ENCODE measurements around the gene WARS2. TPM values are rescaled to one million over a fixed set of nuclear protein-coding genes. Genes with fewer than 3 reads are reported as not detected.

WARS2 gene
- total and polyA plus RNA-seq, 2 of the 8 experiments (the other 6 are each of a cell fraction or from before 2014, with no cell fraction given) = 4.3 to 12.9 TPM

DNA sequence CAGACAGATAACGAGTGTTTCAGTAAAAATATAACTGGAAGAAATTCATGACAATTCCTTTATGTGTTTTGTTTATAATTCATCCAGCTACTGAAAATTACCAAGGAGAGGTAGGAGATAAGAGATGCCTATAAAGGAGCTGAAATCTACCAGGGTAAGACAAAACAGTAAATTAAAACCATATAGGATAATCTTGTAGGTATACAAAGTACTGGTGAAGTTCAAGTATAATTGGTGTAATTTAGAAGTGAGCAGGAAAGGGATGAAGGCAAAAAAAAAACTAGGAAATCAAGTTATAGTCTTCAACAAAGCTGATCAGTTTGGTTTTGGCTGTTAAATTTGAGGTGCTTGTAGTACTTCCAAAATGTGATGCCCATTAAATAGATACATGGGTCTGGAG, 1.2 kb upstream of the WARS2 start:
- Histone ChIP-seq H3K4me3 (ENCODE audit: extremely low read depth in 1 of 4, insufficient read depth in 2 of 4, low read depth in 3 of 4, low read length in 4 of 4) (peak overlapping the region in 1 of 4 experiments; percentile 67; a peak in 2 of 8 replicates), H3K56ac (replicated peaks; ENCODE audit: insufficient read length, low read depth, low read length) (no peak overlapping the region), H3K9ac (replicated peaks in 1 of 4; ENCODE audit: extremely low read depth in 1 of 4, low read depth in 3 of 4, low read length in 3 of 4) (no peak overlapping the region), H2BK5ac (ENCODE audit: low read depth, low read length) (no peak overlapping the region), H3K14ac (ENCODE audit: insufficient read length) (no peak overlapping the region), H2AK5ac (ENCODE audit: low read depth, low read length) (no peak overlapping the region), H4K5ac (ENCODE audit: insufficient read length, low read depth, low read length) (no peak overlapping the region), H3K4me2 (ENCODE audit: insufficient read depth in 1 of 2, low read depth in 2 of 2, low read length in 2 of 2) (peak overlapping the region; percentile 75 to 86; a peak in 3 of 4 replicates), H2BK20ac (ENCODE audit: low read length) (no peak overlapping the region), H4K8ac (ENCODE audit: extremely low read depth, insufficient read depth, low read length) (no peak overlapping the region), H3K4me1 (replicated peaks in 1 of 4; ENCODE audit: control insufficient read depth in 3 of 4, insufficient read depth in 4 of 4, low read length in 3 of 4) (peaks cover 0 to 3% (median 3%) of the 10 kb centered on the region in 4 experiments; a peak in 3 of 7 replicates), H2AFZ (ENCODE audit: low read length) (no peak overlapping the region), H3K18ac (ENCODE audit: extremely low read depth, low read length) (no peak overlapping the region), H2BK15ac (ENCODE audit: low read length) (no peak overlapping the region), H3K9me3 (ENCODE audit: insufficient read depth in 2 of 2, low read depth in 1 of 2, low read length in 1 of 2) (no peaks in the 10 kb centered on the region), H3K23me2 (ENCODE audit: low read depth, low read length) (peaks cover 7% of the 10 kb centered on the region), H3K36me3 (ENCODE audit: control insufficient read depth in 2 of 4, insufficient read depth in 4 of 4, low read length in 3 of 4) (no peaks in the 10 kb centered on the region), H2BK120ac (replicated peaks; ENCODE audit: low read depth, low read length) (no peak overlapping the region), H3K27me3 (replicated peaks in 1 of 4; ENCODE audit: control insufficient read depth in 3 of 4, extremely low read depth in 1 of 4, insufficient read depth in 3 of 4, low read length in 3 of 4) (no peaks in the 10 kb centered on the region), H3K79me1 (ENCODE audit: low read depth, low read length) (no peaks in the 10 kb centered on the region), H3K23ac (ENCODE audit: insufficient read length) (no peak overlapping the region), H3K79me2 (ENCODE audit: control insufficient read depth in 1 of 2, insufficient read depth in 2 of 2, low read length in 2 of 2) (peaks cover 0 to 8% of the 10 kb centered on the region in 2 experiments; a peak in 2 of 4 replicates), H3K4ac (replicated peaks; ENCODE audit: insufficient read length, low read depth, low read length) (no peak overlapping the region), H3K27ac (ENCODE audit: low read depth, low read length) (no peak overlapping the region), H4K20me1 (replicated peaks in 1 of 2; ENCODE audit: control insufficient read depth in 1 of 2, insufficient read depth in 2 of 2, low read length in 2 of 2) (peaks cover 0 to 2% of the 10 kb centered on the region in 2 experiments), H4K91ac (replicated peaks; ENCODE audit: insufficient read length, low read length) (no peak overlapping the region), H2BK12ac (ENCODE audit: low read depth, low read length) (no peak overlapping the region)
- DNase-seq (ENCODE audit: low read depth in 1 of 2, low spot score in 2 of 2) (no peak), FAIRE-seq (no peak)
- WGBS, 2 experiments (ENCODE audit: extremely low coverage in 1 of 2, insufficient coverage in 1 of 2, insufficient read length in 1 of 2, insufficient replicate concordance in 2 of 2, low coverage in 1 of 2, low lambda C conversion rate in 2 of 2, missing lambda C conversion rate in 1 of 2) = 88% methylated on average over 1 of the region's 1 CpG; no CpG with 5 or more reads in 1 of the 2 experiments
- ChIA-PET CTCF (ENCODE audit: partially characterized antibody) (interaction anchor here (1.3 to 2.3 kb wide), 8 partner anchors 8 to 987 kb away, joined by 3 to 8 read pairs (median 4); no protein-coding TSS in a partner anchor), POLR2A (ENCODE audit: partially characterized antibody) (interaction anchor here (0.6 to 1.8 kb wide), 4 partner anchors 14 to 148 kb away, joined by 3 to 4 read pairs (median 4); no protein-coding TSS in a partner anchor)
- TF ChIP-seq CHD1 (IDR thresholded peaks at IDR 0.05; ENCODE audit: low read depth, low read length) = no peak
- no peak for TF ChIP-seq BACH1 (IDR thresholded peaks at IDR 0.05; ENCODE audit: low read length)
- no peak for TF ChIP-seq TBP (IDR thresholded peaks at IDR 0.05; ENCODE audit: low read depth, low read length)
- no peak for TF ChIP-seq EP300 (IDR thresholded peaks at IDR 0.05; ENCODE audit: borderline replicate concordance in 1 of 2, low read depth in 2 of 2, low read length in 2 of 2)
- TF ChIP-seq POLR2A (IDR thresholded peaks at IDR 0.05; ENCODE audit: control extremely low read depth in 1 of 2, low read depth in 2 of 2, low read length in 2 of 2) = no peak
- TF ChIP-seq KDM1A (IDR thresholded peaks at IDR 0.05; ENCODE audit: borderline replicate concordance, low read length) = no peak
- TF ChIP-seq SP1 (IDR thresholded peaks at IDR 0.05; ENCODE audit: low read depth, low read length) = no peak
- TF ChIP-seq SUZ12 (IDR thresholded peaks at IDR 0.05; ENCODE audit: low read length) = no peak
- TF ChIP-seq BRCA1 (IDR thresholded peaks at IDR 0.05; ENCODE audit: low read depth, low read length) = no peak
- no peak for TF ChIP-seq TCF12 (IDR thresholded peaks at IDR 0.05; ENCODE audit: low read depth, low read length)
- TF ChIP-seq RBBP5 (IDR thresholded peaks at IDR 0.05; ENCODE audit: borderline replicate concordance, low read depth, low read length) = no peak
- TF ChIP-seq POU5F1 (IDR thresholded peaks at IDR 0.05; ENCODE audit: low read depth, low read length) = no peak
- no peak for TF ChIP-seq PHF8 (conservative IDR thresholded peaks at IDR 0.05; ENCODE audit: low read depth, low read length)
- TF ChIP-seq TEAD4 (IDR thresholded peaks at IDR 0.05; ENCODE audit: low read depth, low read length) = no peak
- no peak for TF ChIP-seq EGR1 (IDR thresholded peaks at IDR 0.05; ENCODE audit: borderline replicate concordance, low read depth, low read length)

Measured in H1 (cell line).